Effector memory CD4-positive, alpha-beta T cell (primary cell): ENCODE results near the gene TMTC1.

Experiments
- DNase-seq, 3 donors: peaks; one replicate each; pipeline ENCODE4 v3.0.0-alpha.2; 2020
- H3K27ac ChIP-seq: 2 replicates; pipeline ENCODE4 v1.7.0; 2013; ENCODE audit warnings: mild to moderate bottlenecking, low read length, moderate library complexity; ENCODE audit not compliant: insufficient read depth, poor library complexity, severe bottlenecking
- H3K27me3 ChIP-seq: replicated peaks from 2 replicates; pipeline ENCODE4 v1.7.0; 2013; ENCODE audit warnings: mild to moderate bottlenecking, low read length; ENCODE audit not compliant: insufficient read depth, control insufficient read depth, poor library complexity, severe bottlenecking
- H3K36me3 ChIP-seq: 2 replicates; pipeline ENCODE4 v1.7.0; 2013; ENCODE audit warnings: mild to moderate bottlenecking, low read length, moderate library complexity; ENCODE audit not compliant: control insufficient read depth, insufficient read depth
- H3K4me1 ChIP-seq: 2 replicates; pipeline ENCODE4 v1.7.0; 2013; ENCODE audit warnings: low read length, mild to moderate bottlenecking; ENCODE audit not compliant: control insufficient read depth, insufficient read depth, poor library complexity, severe bottlenecking
- H3K4me3 ChIP-seq: 2 replicates; pipeline ENCODE4 v1.7.0; 2013; ENCODE audit warnings: low read length, low read depth, mild to moderate bottlenecking; ENCODE audit not compliant: insufficient read depth, poor library complexity, severe bottlenecking
- H3K9me3 ChIP-seq: 2 replicates; pipeline ENCODE4 v1.7.0; 2013; ENCODE audit warnings: mild to moderate bottlenecking, low read length, moderate library complexity; ENCODE audit not compliant: control insufficient read depth

The TMTC1 gene

GRCh38 chr12:29662734-29663323 is 120.9 kb downstream of the TMTC1 start:
- Histone ChIP-seq H3K4me1 (no peaks in the 10 kb centered on the region), H3K36me3 (no peaks in the 10 kb centered on the region)
- no peak for DNase-seq

GRCh38 chr12:29660847-29661246 is 122.9 kb downstream of the TMTC1 start:
- no peak for DNase-seq
- H3K27me3 ChIP-seq, result no peaks in the 10 kb centered on the region
- H3K9me3 ChIP-seq, result no peaks in the 10 kb centered on the region
- H3K27ac ChIP-seq, result no peak overlapping the region
- no peaks in the 10 kb centered on the region for H3K4me1 ChIP-seq
- no peak overlapping the region for H3K4me3 ChIP-seq
- no peaks in the 10 kb centered on the region for H3K36me3 ChIP-seq

More at GRCh38 chr12:29662734-29663323, 120.9 kb downstream of the TMTC1 start:
- H3K27ac ChIP-seq, result no peak overlapping the region
- H3K9me3 ChIP-seq, result no peaks in the 10 kb centered on the region
- no peak overlapping the region for H3K4me3 ChIP-seq
- H3K27me3 ChIP-seq, result no peaks in the 10 kb centered on the region

GRCh38 chr12:29656762-29657538 is 126.8 kb downstream of the TMTC1 start:
- no peaks in the 10 kb centered on the region for H3K36me3 ChIP-seq
- DNase-seq, result no peak
- H3K4me3 ChIP-seq, result no peak overlapping the region
- no peaks in the 10 kb centered on the region for H3K4me1 ChIP-seq
- no peaks in the 10 kb centered on the region for H3K27me3 ChIP-seq
- no peaks in the 10 kb centered on the region for H3K9me3 ChIP-seq
- no peak overlapping the region for H3K27ac ChIP-seq

GRCh38 chr12:29655861-29656260 is 127.9 kb downstream of the TMTC1 start:
- no peaks in the 10 kb centered on the region for H3K9me3 ChIP-seq
- no peaks in the 10 kb centered on the region for H3K4me1 ChIP-seq
- no peak for DNase-seq
- H3K27me3 ChIP-seq, result no peaks in the 10 kb centered on the region
- H3K27ac ChIP-seq, result no peak overlapping the region
- H3K36me3 ChIP-seq, result no peaks in the 10 kb centered on the region
- no peak overlapping the region for H3K4me3 ChIP-seq

GRCh38 chr12:29653286-29653685 is 130.5 kb downstream of the TMTC1 start:
- H3K36me3 ChIP-seq, result no peaks in the 10 kb centered on the region
- H3K27me3 ChIP-seq, result no peaks in the 10 kb centered on the region
- no peaks in the 10 kb centered on the region for H3K4me1 ChIP-seq
- no peak overlapping the region for H3K4me3 ChIP-seq
- no peak for DNase-seq
- no peak overlapping the region for H3K27ac ChIP-seq
- no peaks in the 10 kb centered on the region for H3K9me3 ChIP-seq

- Histone ChIP-seq H3K36me3 (no peaks in the 10 kb centered on the region), H3K27ac (no peak overlapping the region), H3K4me1 (no peaks in the 10 kb centered on the region), H3K27me3 (no peaks in the 10 kb centered on the region), H3K4me3 (no peak overlapping the region), H3K9me3 (no peaks in the 10 kb centered on the region)
- DNase-seq, result no peak
Observed at GRCh38 chr12:29650371-29650770, 133.4 kb downstream of the TMTC1 start.

GRCh38 chr12:29649722-29650121 is 134.0 kb downstream of the TMTC1 start:
- no peak for DNase-seq
- no peaks in the 10 kb centered on the region for H3K4me1 ChIP-seq
- no peak overlapping the region for H3K27ac ChIP-seq
- H3K27me3 ChIP-seq, result no peaks in the 10 kb centered on the region
- H3K36me3 ChIP-seq, result no peaks in the 10 kb centered on the region
- no peaks in the 10 kb centered on the region for H3K9me3 ChIP-seq
- no peak overlapping the region for H3K4me3 ChIP-seq

GRCh38 chr12:29644536-29645162 is 139.1 kb downstream of the TMTC1 start:
- Histone ChIP-seq H3K9me3 (no peaks in the 10 kb centered on the region), H3K4me1 (no peaks in the 10 kb centered on the region), H3K27me3 (no peaks in the 10 kb centered on the region), H3K27ac (no peak overlapping the region), H3K4me3 (no peak overlapping the region), H3K36me3 (no peaks in the 10 kb centered on the region)
- DNase-seq, result no peak

- no peaks in the 10 kb centered on the region for H3K36me3 ChIP-seq
- no peaks in the 10 kb centered on the region for H3K4me1 ChIP-seq
- H3K4me3 ChIP-seq, result no peak overlapping the region
- no peaks in the 10 kb centered on the region for H3K27me3 ChIP-seq
- no peak for DNase-seq
- no peaks in the 10 kb centered on the region for H3K9me3 ChIP-seq
- H3K27ac ChIP-seq, result no peak overlapping the region
Observed at GRCh38 chr12:29640589-29641345, 143.0 kb downstream of the TMTC1 start.
